Adrenal gland (tissue), 12 donors: Measurements from ENCODE around the gene ANKRD60. TPM values are rescaled to one million over a fixed set of nuclear protein-coding genes. Genes with fewer than 3 reads are reported as not detected.

Experiments
- DNase-seq, 7 donors: peaks; one replicate each; pipeline ENCODE4 v3.0.0-alpha.2; 2019 to 2020
- H3K27ac ChIP-seq, 5 donors: fragments of 200-600 bp; sonication (generic) in 4 of 5; 1 replicate in 3 of 5; 2 replicates in 2 of 5; pipeline versions ENCODE4 v1.5.1 to v1.8.0; 2016 to 2020; ENCODE audit warnings: mild to moderate bottlenecking in 1 of 5
- H3K27me3 ChIP-seq: fragments of 200-600 bp; 2 replicates; pipeline ENCODE4 v1.8.0; 2021
- H3K36me3 ChIP-seq, 2 donors: fragments of 200-600 bp; replicated peaks in 1 of 2; 1 replicate in 1 of 2; 2 replicates in 1 of 2; pipeline versions ENCODE4 v1.5.1 to v1.8.0; 2018 to 2022
- H3K4me1 ChIP-seq, 2 donors: fragments of 200-600 bp; replicated peaks in 1 of 2; 1 replicate in 1 of 2; 2 replicates in 1 of 2; pipeline versions ENCODE4 v1.5.1 to v1.8.0; 2018 to 2021
- H3K4me3 ChIP-seq, 4 donors: fragments of 200-600 bp; sonication (generic) in 3 of 4; one replicate each; pipeline ENCODE4 v1.5.1; 2016 to 2018
- H3K9me3 ChIP-seq, 3 donors: fragments of 200-600 bp; sonication (generic) in 1 of 3; replicated peaks in 1 of 3; 1 replicate in 2 of 3; 2 replicates in 1 of 3; pipeline versions ENCODE4 v1.5.1 to v1.8.0; 2016 to 2021
- POLR2A ChIP-seq, 2 donors: fragments of 450-650 bp; IDR thresholded peaks; one replicate each; pipeline ENCODE4 v1.6.1; 2017; ENCODE audit warnings: antibody characterized with exemption in 2 of 2, mild to moderate bottlenecking in 2 of 2, moderate library complexity in 1 of 2
- WGBS, 4 donors: extraction: QIAGEN DNeasy Blood & Tissue Kit in 2 of 4; methylation state at CpG; one replicate each; pipeline versions ENCODE4 v1.1.5 to v1.1.7; 2013 to 2017; 5-methylcytosine and 5-hydroxymethylcytosine counted together
- intact Hi-C, 2 donors: fragments of 100-400 bp; cut with DNase I; formaldehyde crosslinking; loops; one replicate each; pipeline versions ENCODE4 v1.14.1 to v1.15.0; 2022 to 2023
- polyA plus RNA-seq, 3 donors: library from polyadenylated mRNA; stranded (reverse); fragments of 200-250 nt in 2 of 3; fragments of 350-450 nt in 1 of 3; fragmentation: Illumina TruSeq in 1 of 3; extraction: RNeasy Lipid Tissue Mini Kit (QIAGEN cat#74804) in 1 of 3; gene quantifications; one replicate each; pipeline ENCODE4 v1.2.3, GENCODE V29; 2013 to 2014
- total RNA-seq, 9 donors: library from RNA; depleted of rRNA in 4 of 9; stranded (reverse); fragments of >200 nt in 4 of 9; fragments of 120-200 nt in 1 of 9; fragmentation: NEBNext Ultra II Directional in 1 of 9; extraction: Animal tissue kit (Norgen Biotek cat#: 25700) in 1 of 9; gene quantifications; one replicate each; pipeline versions ENCODE4 v1.1.0 to v1.2.4, GENCODE V29; 2013 to 2023
- TF ChIP-seq, protein P1 (sequence below), 6 experiments: fragments of 450-650 bp in 4 of 6; fragments of 200-600 bp in 2 of 6; sonication (generic) in 1 of 6; IDR thresholded peaks; 1 replicate in 5 of 6; 2 replicates in 1 of 6; pipeline versions ENCODE4 v1.5.1 to v1.8.0; 2016 to 2021; ENCODE audit warnings: antibody characterized with exemption in 6 of 6, mild to moderate bottlenecking in 2 of 6, moderate library complexity in 1 of 6
- donor health status: healthy with polysubstance abuse.
- donor health status: Bipolar disorder and iron deficiency.
- donor health status: DM: yes; HTN: yes; CAD: no.
- donor health status: DM: no; HTN: no; CAD: no.
- donor health status: DM: no; HTN: no; CAD: no.
- donor health status: DM: yes; HTN: yes; CAD: no.

ANKRD60 gene
- total and polyA plus RNA-seq, 12 donors = not detected

DNA sequence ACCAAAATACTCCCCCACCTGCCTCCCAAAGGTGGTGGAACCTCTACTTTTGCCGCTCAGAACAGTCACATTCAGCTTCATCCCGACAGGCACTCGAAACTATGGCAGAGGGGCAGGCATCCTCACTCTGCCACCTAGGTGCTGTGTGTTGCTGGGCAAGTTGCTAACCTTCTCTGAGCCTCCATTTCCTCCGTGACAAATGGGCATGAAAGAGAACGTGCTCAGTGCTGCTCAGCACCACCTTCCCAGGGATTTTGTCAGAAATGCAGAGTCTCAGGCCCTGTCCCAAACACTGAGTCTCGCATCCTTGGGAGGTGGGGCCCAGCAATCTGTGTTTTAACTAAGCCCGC, 18.1 kb downstream of the ANKRD60 start:
- no peak overlapping the region for H3K4me3 ChIP-seq
- H3K36me3 ChIP-seq = no peaks in the 10 kb centered on the region
- WGBS, 4 donors = 76 to 87% (median 77%) methylated on average over 7 of the region's 7 CpGs
- no peaks in the 10 kb centered on the region for H3K27me3 ChIP-seq
- no peaks in the 10 kb centered on the region for H3K4me1 ChIP-seq
- intact Hi-C loops = no loop called here
- H3K9me3 ChIP-seq = no peaks in the 10 kb centered on the region
- no peak for TF ChIP-seq POLR2A (IDR thresholded peaks at IDR 0.05)
- TF ChIP-seq, protein P1, sequence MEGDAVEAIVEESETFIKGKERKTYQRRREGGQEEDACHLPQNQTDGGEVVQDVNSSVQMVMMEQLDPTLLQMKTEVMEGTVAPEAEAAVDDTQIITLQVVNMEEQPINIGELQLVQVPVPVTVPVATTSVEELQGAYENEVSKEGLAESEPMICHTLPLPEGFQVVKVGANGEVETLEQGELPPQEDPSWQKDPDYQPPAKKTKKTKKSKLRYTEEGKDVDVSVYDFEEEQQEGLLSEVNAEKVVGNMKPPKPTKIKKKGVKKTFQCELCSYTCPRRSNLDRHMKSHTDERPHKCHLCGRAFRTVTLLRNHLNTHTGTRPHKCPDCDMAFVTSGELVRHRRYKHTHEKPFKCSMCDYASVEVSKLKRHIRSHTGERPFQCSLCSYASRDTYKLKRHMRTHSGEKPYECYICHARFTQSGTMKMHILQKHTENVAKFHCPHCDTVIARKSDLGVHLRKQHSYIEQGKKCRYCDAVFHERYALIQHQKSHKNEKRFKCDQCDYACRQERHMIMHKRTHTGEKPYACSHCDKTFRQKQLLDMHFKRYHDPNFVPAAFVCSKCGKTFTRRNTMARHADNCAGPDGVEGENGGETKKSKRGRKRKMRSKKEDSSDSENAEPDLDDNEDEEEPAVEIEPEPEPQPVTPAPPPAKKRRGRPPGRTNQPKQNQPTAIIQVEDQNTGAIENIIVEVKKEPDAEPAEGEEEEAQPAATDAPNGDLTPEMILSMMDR (IDR thresholded peaks at IDR 0.05) = no peak
- no peak for DNase-seq
- H3K27ac ChIP-seq = no peak overlapping the region

DNA sequence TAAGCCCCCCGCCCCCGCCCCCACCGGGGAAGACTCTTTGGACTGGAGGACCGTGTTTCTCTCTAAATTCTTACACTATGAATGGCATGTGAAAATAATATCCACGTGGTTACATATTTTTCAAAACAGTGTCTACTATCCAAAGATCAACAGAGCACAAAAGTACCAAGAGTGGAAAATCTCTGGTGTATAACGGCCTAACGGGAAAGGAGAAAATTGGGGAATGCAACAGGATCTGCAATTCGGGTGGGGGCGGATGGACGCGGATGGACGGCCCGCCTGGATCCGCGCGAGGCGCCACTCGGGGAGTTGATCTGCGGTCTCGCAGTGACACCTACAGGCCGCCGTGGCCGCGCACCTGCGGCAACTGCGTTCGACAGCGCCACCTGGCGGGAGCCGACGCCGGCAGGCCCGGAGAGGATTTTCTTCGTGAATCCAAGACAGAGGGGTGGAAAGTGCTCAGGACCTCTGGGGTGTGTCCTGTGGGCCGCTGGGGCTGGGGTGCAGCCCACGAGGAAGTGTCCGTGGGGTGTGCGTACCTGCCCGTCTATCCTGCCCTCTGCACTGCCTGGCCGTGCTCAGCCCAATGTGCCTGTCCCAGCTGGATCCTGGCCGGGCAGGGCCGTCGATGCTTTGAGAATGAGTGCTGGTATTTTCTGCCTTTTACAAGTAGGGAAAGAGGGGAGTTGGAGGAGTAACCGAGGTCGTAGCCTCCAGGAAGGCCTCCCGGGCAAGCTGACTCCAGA, 18.6 kb downstream of the ANKRD60 start:
- H3K27ac ChIP-seq = no peak overlapping the region
- TF ChIP-seq, protein P1 (IDR thresholded peaks at IDR 0.05) = peak; percentile 100
- no peak for TF ChIP-seq POLR2A (IDR thresholded peaks at IDR 0.05)
- 6 to 13% (median 6%) methylated on average over 26 to 46 of the region's 46 CpGs for WGBS, 4 donors

DNA sequence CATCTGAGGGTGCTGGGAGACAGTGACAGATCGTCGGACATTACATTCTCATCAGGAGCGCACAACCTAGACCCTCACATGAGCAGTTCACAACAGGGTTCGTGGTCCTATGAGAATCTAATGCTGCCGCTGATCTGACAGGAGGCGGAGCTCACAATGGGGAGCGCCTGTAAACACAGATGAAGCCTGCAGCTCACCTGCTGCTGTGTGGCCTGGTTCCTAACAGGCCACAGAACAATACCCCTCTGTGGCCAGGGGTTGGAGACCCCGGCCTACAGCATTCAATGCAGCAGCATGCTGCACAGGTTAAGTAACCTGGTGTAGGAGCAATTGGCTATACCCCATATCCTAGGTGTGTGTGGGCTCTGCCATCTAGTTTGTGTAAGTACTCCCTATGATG, 19.5 kb downstream of the ANKRD60 start:
- Histone ChIP-seq H3K9me3 (no peaks in the 10 kb centered on the region), H3K4me1 (no peaks in the 10 kb centered on the region), H3K27ac (no peak overlapping the region), H3K4me3 (no peak overlapping the region), H3K36me3 (no peaks in the 10 kb centered on the region), H3K27me3 (no peaks in the 10 kb centered on the region)
- TF ChIP-seq, protein P1 (IDR thresholded peaks at IDR 0.05) = no peak
- no peak for TF ChIP-seq POLR2A (IDR thresholded peaks at IDR 0.05)
- 71 to 82% (median 76%) methylated on average over 7 to 8 of the region's 8 CpGs for WGBS, 4 donors
- DNase-seq = no peak
- intact Hi-C loops = loop anchor here (2.0 to 10.0 kb wide), 4 partner anchors 612 to 687 kb away; partner anchors contain the start of gene CTCFL (in 1 of the 2)

More for the DNA sequence above, 18.6 kb downstream of the ANKRD60 start:
- DNase-seq = peak; percentile 63 to 91 (median 84)
- Histone ChIP-seq H3K4me1 (no peaks in the 10 kb centered on the region), H3K4me3 (no peak overlapping the region), H3K9me3 (no peaks in the 10 kb centered on the region), H3K27me3 (no peaks in the 10 kb centered on the region), H3K36me3 (no peaks in the 10 kb centered on the region)
- intact Hi-C loops = loop anchor here (2.0 to 10.0 kb wide), 4 partner anchors 613 to 688 kb away; partner anchors contain the start of gene CTCFL (in 1 of the 2)

DNA sequence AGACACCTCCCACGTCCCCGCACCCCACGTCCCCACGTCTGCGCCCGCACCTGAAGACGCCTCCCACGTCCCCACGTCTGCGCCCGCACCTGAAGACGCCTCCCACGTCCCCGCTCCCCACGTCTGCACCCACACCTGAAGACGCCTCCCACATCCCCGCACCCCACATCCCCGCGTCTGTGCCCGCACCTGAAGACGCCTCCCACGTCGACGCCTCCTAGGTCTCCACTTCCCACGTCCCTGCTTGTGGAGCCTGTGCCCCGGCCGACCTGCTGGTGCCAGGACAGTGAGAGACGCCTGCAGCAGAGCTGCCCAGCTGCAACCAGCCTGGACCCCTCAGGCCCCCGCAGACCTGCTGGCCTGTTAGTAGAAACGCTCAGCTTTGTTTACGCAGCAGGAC, 22.6 kb downstream of the ANKRD60 start:
- H3K27me3 ChIP-seq = no peaks in the 10 kb centered on the region
- WGBS, 4 donors = 84 to 87% (median 86%) methylated on average over 28 to 31 of the region's 31 CpGs
- no peak for DNase-seq
- H3K4me1 ChIP-seq = no peaks in the 10 kb centered on the region
- H3K36me3 ChIP-seq = no peaks in the 10 kb centered on the region
- intact Hi-C loops = loop anchor here (5.0 to 10.0 kb wide), 3 partner anchors 609 to 684 kb away; partner anchors contain the start of gene CTCFL (in 1 of the 2)
- H3K27ac ChIP-seq = no peak overlapping the region
- no peaks in the 10 kb centered on the region for H3K9me3 ChIP-seq
- H3K4me3 ChIP-seq = no peak overlapping the region
- TF ChIP-seq POLR2A (IDR thresholded peaks at IDR 0.05) = no peak
- TF ChIP-seq, protein P1 (IDR thresholded peaks at IDR 0.05) = no peak
